HepG2 (cell line): ENCODE measurements around the gene EIF4A3. TPM values are rescaled to one million over a fixed set of nuclear protein-coding genes. Genes with fewer than 3 reads are reported as not detected.

Source experiments
- ATF1 ChIP-seq: IDR thresholded peaks from 2 replicates; pipeline ENCODE4 v1.6.1; 2016; ENCODE audit warnings: mild to moderate bottlenecking, control low read depth
- ATF7 ChIP-seq, 2 experiments: fragments of 450-650 bp in 1 of 2; sonication (generic) in 1 of 2; formaldehyde crosslinking in 1 of 2; IDR thresholded peaks; 2 replicates each; pipeline versions ENCODE4 v1.4.0 to v1.6.1; 2016 to 2020; ENCODE audit warnings: antibody characterized with exemption in 1 of 2, mild to moderate bottlenecking in 1 of 2, missing genetic modification reagents in 1 of 2
- ATM ChIP-seq: fragments of 450-650 bp; IDR thresholded peaks from 2 replicates; pipeline ENCODE4 v1.7.1; 2017; ENCODE audit warnings: mild to moderate bottlenecking, borderline replicate concordance
- ELF4 ChIP-seq: sonication (generic); formaldehyde crosslinking; IDR thresholded peaks from 2 replicates; pipeline ENCODE4 v1.5.0; 2020; ENCODE audit warnings: missing genetic modification reagents, mild to moderate bottlenecking, moderate library complexity, borderline replicate concordance
- IRF2 ChIP-seq: IDR thresholded peaks from 2 replicates; pipeline ENCODE4 v1.6.1; 2018; ENCODE audit warnings: missing genetic modification reagents, missing compliant biosample characterization
- NR2F6 ChIP-seq, 2 experiments: IDR thresholded peaks; 2 replicates each; pipeline ENCODE4 v1.6.1; 2016; ENCODE audit warnings: antibody characterized with exemption in 1 of 2, mild to moderate bottlenecking in 1 of 2
- ONECUT2 ChIP-seq: sonication (generic); formaldehyde crosslinking; IDR thresholded peaks from 2 replicates; pipeline ENCODE4 v1.4.0; 2020; ENCODE audit warnings: missing genetic modification reagents
- RFX3 ChIP-seq: IDR thresholded peaks from 2 replicates; pipeline ENCODE4 v1.6.1; 2016; ENCODE audit warnings: missing biosample characterization, missing genetic modification reagents
- SIN3B ChIP-seq: fragments of 150-350 bp; IDR thresholded peaks from 2 replicates; pipeline ENCODE4 v1.6.1; 2014; ENCODE audit warnings: low read length
- SKI ChIP-seq: fragments of 450-650 bp; IDR thresholded peaks from one replicate; pipeline ENCODE4 v1.6.1; 2018; ENCODE audit warnings: mild to moderate bottlenecking; ENCODE audit not compliant: partially characterized antibody
- STAT6 ChIP-seq: sonication (generic); formaldehyde crosslinking; IDR thresholded peaks from 2 replicates; pipeline ENCODE4 v1.4.0; 2020; ENCODE audit warnings: missing genetic modification reagents, mild to moderate bottlenecking, borderline replicate concordance
- THAP11 ChIP-seq: IDR thresholded peaks from 2 replicates; pipeline ENCODE4 v1.6.1; 2016; ENCODE audit warnings: missing biosample characterization, missing genetic modification reagents
- THAP9 ChIP-seq: sonication (generic); formaldehyde crosslinking; IDR thresholded peaks from 2 replicates; pipeline ENCODE4; 2020; ENCODE audit warnings: missing genetic modification reagents, mild to moderate bottlenecking, borderline replicate concordance
- ZNF10 ChIP-seq: sonication (generic); formaldehyde crosslinking; IDR thresholded peaks from 2 replicates; pipeline ENCODE4 v1.4.0; 2020; ENCODE audit warnings: mild to moderate bottlenecking, low read depth, missing genetic modification reagents, borderline replicate concordance
- ZNF263 ChIP-seq: sonication (generic); formaldehyde crosslinking; IDR thresholded peaks from 2 replicates; pipeline ENCODE4 v1.4.0; 2020; ENCODE audit warnings: missing genetic modification reagents
- ZNF569 ChIP-seq: sonication (generic); formaldehyde crosslinking; IDR thresholded peaks from 2 replicates; pipeline ENCODE4 v1.5.0; 2020; ENCODE audit warnings: mild to moderate bottlenecking, missing genetic modification reagents, moderate library complexity, borderline replicate concordance
- ZNF615 ChIP-seq: sonication (generic); formaldehyde crosslinking; IDR thresholded peaks from 2 replicates; pipeline ENCODE4 v1.5.0; 2020; ENCODE audit warnings: mild to moderate bottlenecking, missing genetic modification reagents, borderline replicate concordance
- ZNF777 ChIP-seq: sonication (generic); formaldehyde crosslinking; IDR thresholded peaks from 2 replicates; pipeline ENCODE4 v1.4.0; 2020; ENCODE audit warnings: missing genetic modification reagents
- ZSCAN20 ChIP-seq: sonication (generic); formaldehyde crosslinking; IDR thresholded peaks from 2 replicates; pipeline ENCODE4 v1.4.0; 2020; ENCODE audit warnings: missing genetic modification reagents, mild to moderate bottlenecking, borderline replicate concordance
- polyA plus RNA-seq, 8 experiments: library from polyadenylated mRNA; depleted of rRNA in 3 of 8; stranded (reverse) in 7 of 8; unstranded in 1 of 8; fragments of >200 nt; fragmentation: Illumina TruSeq in 4 of 8; extraction: Trizol in 4 of 8; gene quantifications; 2 replicates each; pipeline versions ENCODE4 v1.2.1 to v1.2.3, GENCODE V29; 2011 to 2016; ENCODE audit warnings: low read depth in 4 of 8, missing spikeins in 1 of 8, mixed read lengths in 1 of 8; ENCODE audit not compliant: insufficient read depth in 1 of 8
- total RNA-seq, 5 experiments: library from RNA; depleted of rRNA; stranded (reverse); fragments of >200 nt; fragmentation: Illumina TruSeq; extraction: Trizol; gene quantifications; 2 replicates each; pipeline ENCODE4 v1.2.3, GENCODE V29; 2016; ENCODE audit warnings: low read depth in 1 of 5
- TF ChIP-seq, protein P1 (sequence below): sonication (generic); formaldehyde crosslinking; IDR thresholded peaks from 2 replicates; pipeline ENCODE4 v1.5.1; 2020; ENCODE audit warnings: missing genetic modification reagents, mild to moderate bottlenecking, borderline replicate concordance
- TF ChIP-seq, protein P2 (sequence below): sonication (generic); formaldehyde crosslinking; IDR thresholded peaks from 2 replicates; pipeline ENCODE4 v1.4.0; 2020; ENCODE audit warnings: mild to moderate bottlenecking, missing genetic modification reagents

Gene EIF4A3
- total and polyA plus RNA-seq, 2 of the 13 experiments (the other 11 are each of a cell fraction or from before 2014, with no cell fraction given) = 145 to 187 TPM

DNA sequence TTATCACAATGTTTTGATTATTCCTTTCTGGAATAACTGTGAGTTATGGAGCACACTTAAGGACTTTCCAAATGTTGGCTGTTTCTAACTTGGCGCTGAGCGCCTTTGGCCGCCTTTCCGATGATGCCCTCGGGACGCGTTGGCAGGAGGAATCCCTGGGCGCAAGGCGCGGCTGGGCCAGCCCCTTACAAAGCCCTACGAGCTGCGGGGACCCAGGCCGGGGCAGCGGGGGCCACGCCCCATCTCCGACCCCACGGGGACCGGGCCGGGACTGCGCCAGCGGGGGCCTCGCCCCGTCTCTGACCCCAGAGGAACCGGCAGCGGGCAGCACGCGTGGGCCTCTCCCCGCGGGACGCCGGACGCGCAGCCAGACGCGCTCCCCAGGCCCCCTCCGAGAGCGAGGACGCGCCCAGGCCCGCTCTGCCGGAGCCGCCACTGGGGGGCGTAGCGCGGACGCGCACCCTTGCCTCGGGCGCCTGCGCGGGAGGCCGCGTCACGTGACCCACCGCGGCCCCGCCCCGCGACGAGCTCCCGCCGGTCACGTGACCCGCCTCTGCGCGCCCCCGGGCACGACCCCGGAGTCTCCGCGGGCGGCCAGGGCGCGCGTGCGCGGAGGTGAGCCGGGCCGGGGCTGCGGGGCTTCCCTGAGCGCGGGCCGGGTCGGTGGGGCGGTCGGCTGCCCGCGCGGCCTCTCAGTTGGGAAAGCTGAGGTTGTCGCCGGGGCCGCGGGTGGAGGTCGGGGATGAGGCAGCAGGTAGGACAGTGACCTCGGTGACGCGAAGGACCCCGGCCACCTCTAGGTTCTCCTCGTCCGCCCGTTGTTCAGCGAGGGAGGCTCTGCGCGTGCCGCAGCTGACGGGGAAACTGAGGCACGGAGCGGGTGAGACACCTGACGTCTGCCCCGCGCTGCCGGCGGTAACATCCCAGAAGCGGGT is 45.6 kb downstream of the EIF4A3 start, which contains the start of gene GAA (continued):
- no peak for TF ChIP-seq STAT6 (CRISPR knock-in tag)
- peak; percentile 31; the same call in 1 of the 2 replicates for TF ChIP-seq SIN3B
- TF ChIP-seq ATM = no peak
- TF ChIP-seq ATF7 (IDR thresholded peaks at IDR 0.05) = no peak
- no peak for TF ChIP-seq ATF7 (CRISPR knock-in tag; IDR thresholded peaks at IDR 0.05)
- TF ChIP-seq, protein P1, sequence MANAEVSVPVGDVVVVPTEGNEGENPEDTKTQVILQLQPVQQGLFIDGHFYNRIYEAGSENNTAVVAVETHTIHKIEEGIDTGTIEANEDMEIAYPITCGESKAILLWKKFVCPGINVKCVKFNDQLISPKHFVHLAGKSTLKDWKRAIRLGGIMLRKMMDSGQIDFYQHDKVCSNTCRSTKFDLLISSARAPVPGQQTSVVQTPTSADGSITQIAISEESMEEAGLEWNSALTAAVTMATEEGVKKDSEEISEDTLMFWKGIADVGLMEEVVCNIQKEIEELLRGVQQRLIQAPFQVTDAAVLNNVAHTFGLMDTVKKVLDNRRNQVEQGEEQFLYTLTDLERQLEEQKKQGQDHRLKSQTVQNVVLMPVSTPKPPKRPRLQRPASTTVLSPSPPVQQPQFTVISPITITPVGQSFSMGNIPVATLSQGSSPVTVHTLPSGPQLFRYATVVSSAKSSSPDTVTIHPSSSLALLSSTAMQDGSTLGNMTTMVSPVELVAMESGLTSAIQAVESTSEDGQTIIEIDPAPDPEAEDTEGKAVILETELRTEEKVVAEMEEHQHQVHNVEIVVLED (CRISPR knock-in tag) = no peak; the same call in none of the 2 replicates
- peak; percentile 29; the same call in 1 of the 2 replicates for TF ChIP-seq IRF2 (CRISPR knock-in tag)
- TF ChIP-seq ONECUT2 (CRISPR knock-in tag) = 0 out of 2 replicates have a peak, but pooled peaks have one; percentile 11
- TF ChIP-seq RFX3 (CRISPR knock-in tag) = no peak
- no peak for TF ChIP-seq ATF1
- TF ChIP-seq ZNF777 (CRISPR knock-in tag) = no peak
- TF ChIP-seq, protein P2, sequence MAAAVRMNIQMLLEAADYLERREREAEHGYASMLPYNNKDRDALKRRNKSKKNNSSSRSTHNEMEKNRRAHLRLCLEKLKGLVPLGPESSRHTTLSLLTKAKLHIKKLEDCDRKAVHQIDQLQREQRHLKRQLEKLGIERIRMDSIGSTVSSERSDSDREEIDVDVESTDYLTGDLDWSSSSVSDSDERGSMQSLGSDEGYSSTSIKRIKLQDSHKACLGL = peak; percentile 72
- no peak for TF ChIP-seq ZNF10 (CRISPR knock-in tag)
- TF ChIP-seq ZNF615 (CRISPR knock-in tag) = no peak
- TF ChIP-seq NR2F6 (IDR thresholded peaks at IDR 0.05) = no peak
- 0 out of 2 replicates have a peak, but pooled peaks have one; percentile 11 for TF ChIP-seq NR2F6 (CRISPR knock-in tag; IDR thresholded peaks at IDR 0.05)
- TF ChIP-seq ZNF569 (CRISPR knock-in tag) = no peak; the same call in 1 of the 2 replicates
- peak; percentile 12; the same call in 1 of the 2 replicates for TF ChIP-seq THAP9 (CRISPR knock-in tag)
- TF ChIP-seq SKI = peak; percentile 81
- peak; percentile 65 for TF ChIP-seq THAP11
- no peak for TF ChIP-seq ZSCAN20
- TF ChIP-seq ELF4 (CRISPR knock-in tag) = no peak
- TF ChIP-seq ZNF263 (CRISPR knock-in tag) = no peak; the same call in 1 of the 2 replicates
